ENCODE data around the gene SOX15. TPM values are rescaled to one million over a fixed set of nuclear protein-coding genes. Genes with fewer than 3 reads are reported as not detected.
"Not testable (repeated sequence)": the region's sequence is repeated elsewhere in the genome, so short reads cannot be mapped to it uniquely, and the experiment has no call there.

SOX15 gene
- total RNA-seq, 4 donors from 2014 or later, result 3.1 to 6.9 (median 5.0) TPM

- Histone ChIP-seq H3K4me3 (no peak overlapping the region), H3K9me3 (no peaks in the 10 kb centered on the region), H3K4me1 (peaks cover 0 to 47% (median 24%) of the 10 kb centered on the region in 4 donors), H3K27me3 (no peaks in the 10 kb centered on the region), H3K27ac (no peak overlapping the region), H3K36me3 (peaks cover 0 to 6% (median 0%) of the 10 kb centered on the region in 3 donors)
- 94 to 98% methylated on average over 2 of the region's 2 CpGs for WGBS, 2 donors
- no peak for DNase-seq (ENCODE audit: low spot score in 2 of 2)
- TF ChIP-seq CTCF (IDR thresholded peaks at IDR 0.05), result no peak
- TF ChIP-seq POLR2A (IDR thresholded peaks at IDR 0.05), result no peak
- no peak for TF ChIP-seq EP300 (IDR thresholded peaks at IDR 0.05)
These were observed 20.7 kb upstream of the SOX15 start for GRCh38 chr17:7610641-7611040.

GRCh38 chr17:7606280-7606679 is 16.4 kb upstream of the SOX15 start:
- H3K36me3 ChIP-seq, result peaks cover 2 to 50% (median 5%) of the 10 kb centered on the region in 3 donors
- no peak for DNase-seq (ENCODE audit: low spot score in 2 of 2)
- WGBS, 2 donors, result 86 to 90% methylated on average over 4 of the region's 4 CpGs

GRCh38 chr17:7597561-7597960 is 7.7 kb upstream of the SOX15 start:
- not testable (repeated sequence) for H3K4me1 ChIP-seq; DNase-seq (ENCODE audit: low spot score in 2 of 2); H3K27me3 ChIP-seq; H3K4me3 ChIP-seq; H3K9me3 ChIP-seq; H3K27ac ChIP-seq
- WGBS, 2 donors, result 43 to 47% methylated on average over 5 of the region's 5 CpGs
- H3K36me3 ChIP-seq, result peaks cover 8 to 97% (median 47%) of the 10 kb centered on the region in 3 donors

More at GRCh38 chr17:7606280-7606679, 16.4 kb upstream of the SOX15 start:
- TF ChIP-seq CTCF (IDR thresholded peaks at IDR 0.05) (no peak), POLR2A (IDR thresholded peaks at IDR 0.05) (no peak), EP300 (IDR thresholded peaks at IDR 0.05) (no peak)
- no peak overlapping the region for H3K27ac ChIP-seq
- no peak overlapping the region for H3K4me3 ChIP-seq
- H3K4me1 ChIP-seq, result peaks cover 0 to 17% (median 2%) of the 10 kb centered on the region in 4 donors
- H3K9me3 ChIP-seq, result no peaks in the 10 kb centered on the region
- H3K27me3 ChIP-seq, result no peaks in the 10 kb centered on the region

- Histone ChIP-seq H3K4me1 (peaks cover 0 to 20% (median 2%) of the 10 kb centered on the region in 4 donors), H3K9me3 (no peaks in the 10 kb centered on the region), H3K4me3 (no peak overlapping the region), H3K27me3 (no peaks in the 10 kb centered on the region), H3K27ac (no peak overlapping the region), H3K36me3 (peaks cover 8 to 75% (median 35%) of the 10 kb centered on the region in 3 donors)
- no peak for DNase-seq (ENCODE audit: low spot score in 2 of 2)
- 79% methylated on average over 12 of the region's 12 CpGs for WGBS, 2 donors
- TF ChIP-seq CTCF (IDR thresholded peaks at IDR 0.05), result no peak
- no peak for TF ChIP-seq EP300 (IDR thresholded peaks at IDR 0.05)
- TF ChIP-seq POLR2A (IDR thresholded peaks at IDR 0.05), result no peak
These were observed 3.4 kb upstream of the SOX15 start for GRCh38 chr17:7593296-7593695.

GRCh38 chr17:7592422-7593021 is 2.6 kb upstream of the SOX15 start:
- Histone ChIP-seq H3K9me3 (no peaks in the 10 kb centered on the region), H3K36me3 (peaks cover 8 to 75% (median 35%) of the 10 kb centered on the region in 3 donors), H3K4me3 (no peak overlapping the region), H3K4me1 (peaks cover 0 to 28% (median 2%) of the 10 kb centered on the region in 4 donors), H3K27ac (no peak overlapping the region), H3K27me3 (no peaks in the 10 kb centered on the region)
- no peak for DNase-seq (ENCODE audit: low spot score in 2 of 2)
- TF ChIP-seq CTCF (IDR thresholded peaks at IDR 0.05) (no peak), POLR2A (IDR thresholded peaks at IDR 0.05) (no peak), EP300 (IDR thresholded peaks at IDR 0.05) (no peak)
- WGBS, 2 donors, result 91 to 94% methylated on average over 23 of the region's 23 CpGs
